22Rv1 (cell line): ENCODE results near the gene PPP3R1.

Source experiments
- H3K27ac ChIP-seq: fragments of 450-650 bp; 2 replicates; pipeline ENCODE4 v1.5.1; 2017
- ZFX ChIP-seq: fragments of 450-650 bp; IDR thresholded peaks from 2 replicates; pipeline ENCODE4 v1.6.1; 2017; ENCODE audit warnings: antibody characterized with exemption, borderline replicate concordance
- TF ChIP-seq, protein P1 (sequence below): fragments of 450-650 bp; IDR thresholded peaks from 2 replicates; pipeline ENCODE4 v1.5.1; 2017; ENCODE audit warnings: mild to moderate bottlenecking

The PPP3R1 gene, protein sequence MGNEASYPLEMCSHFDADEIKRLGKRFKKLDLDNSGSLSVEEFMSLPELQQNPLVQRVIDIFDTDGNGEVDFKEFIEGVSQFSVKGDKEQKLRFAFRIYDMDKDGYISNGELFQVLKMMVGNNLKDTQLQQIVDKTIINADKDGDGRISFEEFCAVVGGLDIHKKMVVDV

DNA sequence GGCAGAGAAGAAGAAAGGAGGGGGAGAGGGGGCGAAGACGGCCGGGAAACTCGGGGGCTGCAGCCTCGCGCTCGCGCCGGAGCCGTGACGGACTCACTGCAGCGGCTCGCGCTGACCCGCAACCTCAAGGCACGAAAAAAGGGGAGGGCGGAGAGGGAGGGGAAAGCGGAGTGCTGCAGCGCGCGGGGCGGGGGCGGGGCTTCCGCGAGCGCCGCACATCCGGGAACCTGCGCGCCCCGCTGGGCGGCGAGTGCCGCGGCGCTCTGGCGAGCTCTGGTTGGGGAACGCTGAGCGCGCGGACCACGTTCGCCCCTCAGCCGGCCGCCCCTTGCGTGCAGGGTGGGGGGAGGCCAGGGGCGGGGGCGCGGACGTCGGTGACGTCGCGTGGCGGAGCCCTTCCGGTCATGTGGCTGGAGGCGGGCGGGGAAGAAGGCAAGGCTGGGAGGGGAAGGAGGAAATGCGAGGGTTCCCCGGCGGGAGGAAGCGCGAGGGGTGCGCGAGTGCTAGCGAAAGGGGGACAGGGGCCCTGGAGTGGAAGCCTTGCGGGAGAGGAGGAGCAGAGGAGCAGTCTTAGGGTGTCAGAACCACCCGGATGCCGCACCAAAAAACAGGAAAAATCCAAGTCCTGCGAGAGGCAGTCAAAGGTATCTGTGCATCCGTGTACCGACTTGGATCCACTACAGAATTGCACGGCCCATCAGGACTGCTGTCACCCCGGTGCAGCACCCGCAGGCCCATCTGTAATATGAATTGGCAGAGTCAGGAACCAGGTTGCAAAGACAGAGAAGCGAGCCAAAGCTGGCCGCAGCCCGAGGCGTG lies at the start of gene PPP3R1:
Gene PPP3R1 (minus strand): TSS at position 133 of the 819 bp plus-strand sequence. CDS start 405 bp downstream, outside the sequence.
- TF ChIP-seq, protein P1, sequence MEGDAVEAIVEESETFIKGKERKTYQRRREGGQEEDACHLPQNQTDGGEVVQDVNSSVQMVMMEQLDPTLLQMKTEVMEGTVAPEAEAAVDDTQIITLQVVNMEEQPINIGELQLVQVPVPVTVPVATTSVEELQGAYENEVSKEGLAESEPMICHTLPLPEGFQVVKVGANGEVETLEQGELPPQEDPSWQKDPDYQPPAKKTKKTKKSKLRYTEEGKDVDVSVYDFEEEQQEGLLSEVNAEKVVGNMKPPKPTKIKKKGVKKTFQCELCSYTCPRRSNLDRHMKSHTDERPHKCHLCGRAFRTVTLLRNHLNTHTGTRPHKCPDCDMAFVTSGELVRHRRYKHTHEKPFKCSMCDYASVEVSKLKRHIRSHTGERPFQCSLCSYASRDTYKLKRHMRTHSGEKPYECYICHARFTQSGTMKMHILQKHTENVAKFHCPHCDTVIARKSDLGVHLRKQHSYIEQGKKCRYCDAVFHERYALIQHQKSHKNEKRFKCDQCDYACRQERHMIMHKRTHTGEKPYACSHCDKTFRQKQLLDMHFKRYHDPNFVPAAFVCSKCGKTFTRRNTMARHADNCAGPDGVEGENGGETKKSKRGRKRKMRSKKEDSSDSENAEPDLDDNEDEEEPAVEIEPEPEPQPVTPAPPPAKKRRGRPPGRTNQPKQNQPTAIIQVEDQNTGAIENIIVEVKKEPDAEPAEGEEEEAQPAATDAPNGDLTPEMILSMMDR, result no peak
- no peak for TF ChIP-seq ZFX
- H3K27ac ChIP-seq, result peak within 1 kb of the TSS; percentile 93

DNA sequence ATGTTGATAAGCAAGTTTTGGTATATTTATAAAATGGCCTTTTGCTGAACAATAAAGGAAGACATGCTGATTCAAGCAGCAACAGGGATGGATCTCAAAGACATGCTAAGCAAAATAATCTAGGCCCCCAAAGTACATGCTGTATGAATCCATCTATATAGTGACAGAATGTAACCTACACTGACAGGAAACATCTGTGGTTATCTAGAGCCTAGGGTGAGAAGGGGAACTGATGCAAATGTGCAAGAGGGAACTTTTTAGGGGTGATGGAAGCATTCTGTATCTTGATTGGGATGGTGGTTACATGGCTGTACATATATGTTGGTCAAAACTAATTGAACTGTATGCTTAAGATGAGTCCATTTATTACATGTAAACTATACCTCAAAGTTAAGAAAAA lies 43.2 kb upstream of the PPP3R1 start:
- TF ChIP-seq, protein P1, result no peak
- no peak for TF ChIP-seq ZFX
- no peak overlapping the region for H3K27ac ChIP-seq

- no peak overlapping the region for H3K27ac ChIP-seq
- TF ChIP-seq, protein P1, result no peak
- no peak for TF ChIP-seq ZFX
These were observed 42.6 kb upstream of the PPP3R1 start for GRCh38 chr2:68294913-68295312.

GRCh38 chr2:68294187-68294586 lies 41.9 kb upstream of the PPP3R1 start:
- no peak overlapping the region for H3K27ac ChIP-seq
- TF ChIP-seq, protein P1, result no peak
- no peak for TF ChIP-seq ZFX

GRCh38 chr2:68293755-68294154 lies 41.4 kb upstream of the PPP3R1 start:
- TF ChIP-seq ZFX, result no peak
- TF ChIP-seq, protein P1, result no peak
- H3K27ac ChIP-seq, result no peak overlapping the region

GRCh38 chr2:68293024-68293423 lies 40.7 kb upstream of the PPP3R1 start:
- no peak for TF ChIP-seq ZFX
- TF ChIP-seq, protein P1, result no peak
- H3K27ac ChIP-seq, result no peak overlapping the region

DNA sequence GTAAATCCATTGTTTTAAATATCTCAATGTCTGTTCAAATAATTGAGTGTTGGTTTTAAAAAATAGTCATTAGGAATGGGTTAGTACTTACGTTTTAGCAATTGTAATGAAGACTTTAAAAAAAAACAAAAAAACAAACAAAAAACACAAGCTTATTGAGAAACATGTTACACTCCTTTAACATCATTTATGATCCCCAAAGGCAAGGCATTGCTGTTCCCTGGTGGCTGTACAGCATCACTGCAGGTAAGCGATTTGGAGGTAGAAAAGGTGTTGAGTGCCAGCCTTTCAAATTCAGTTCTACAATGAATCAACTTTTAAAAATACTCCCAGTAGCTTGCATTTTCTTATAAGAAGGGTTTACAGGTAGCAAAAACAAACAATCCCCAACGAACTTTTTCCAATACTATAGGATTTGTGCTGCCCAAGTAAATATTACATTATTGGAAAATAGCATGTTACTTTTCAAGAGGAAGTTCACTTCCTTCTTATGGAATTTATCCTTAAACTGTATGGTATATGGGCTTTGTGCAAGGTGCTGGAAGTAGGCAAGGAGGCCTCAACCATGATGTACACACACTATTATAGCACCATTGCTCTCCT lies 39.9 kb upstream of the PPP3R1 start:
- H3K27ac ChIP-seq, result no peak overlapping the region
- TF ChIP-seq, protein P1, result peak; percentile 87
- no peak for TF ChIP-seq ZFX
